AG04449 (cell line): ENCODE results near the gene PLEKHS1.

Experiments used
- CTCF ChIA-PET: fragments of 350-600 bp; formaldehyde crosslinking; extraction: SDS; loops from one replicate; lab custom pipeline; 2021; ENCODE audit warnings: antibody characterized with exemption; lab: Yijun Ruan, JAX
- POLR2A ChIA-PET: fragments of 400-600, 350-600 bp; formaldehyde crosslinking; extraction: SDS; loops from one replicate; lab custom pipeline; 2020; ENCODE audit warnings: antibody characterized with exemption, inconsistent platforms; lab: Yijun Ruan, JAX
- DNase-seq: peaks from one replicate; pipeline ENCODE4 v3.0.0-alpha.2; 2010; ENCODE audit warnings: low read depth, low spot score
- H3K4me3 ChIP-seq: 2 replicates; pipeline ENCODE4 v1.5.1; 2011; ENCODE audit warnings: low read depth, mild to moderate bottlenecking, control low read depth, low read length
- CTCF ChIP-seq: IDR thresholded peaks from one replicate; pipeline ENCODE4 v1.5.1; 2011; ENCODE audit warnings: mild to moderate bottlenecking, moderate library complexity, low read length, control low read depth, inconsistent platforms; ENCODE audit not compliant: insufficient read depth; ENCODE audit errors: missing control alignments

Gene PLEKHS1

GRCh38 chr10:113745374-113745773, 6.1 kb upstream of the PLEKHS1 start:
- ChIA-PET POLR2A (no interaction called here), CTCF (no interaction called here)
- TF ChIP-seq CTCF = no peak
- no peak for DNase-seq
- no peak overlapping the region for H3K4me3 ChIP-seq

- peak; percentile 46 for DNase-seq
- TF ChIP-seq CTCF = no peak
- H3K4me3 ChIP-seq = no peak overlapping the region
- CTCF ChIA-PET = no interaction called here
- POLR2A ChIA-PET = no interaction called here
Measured at GRCh38 chr10:113746217-113746957, 5.1 kb upstream of the PLEKHS1 start.

GRCh38 chr10:113752553-113752952, 1.1 kb downstream of the PLEKHS1 start:
- no peak overlapping the region for H3K4me3 ChIP-seq
- POLR2A ChIA-PET = no interaction called here
- no peak for TF ChIP-seq CTCF
- CTCF ChIA-PET = interaction anchor here (1.1 kb wide), 1 partner anchor 370 kb away, joined by 3 read pairs; no protein-coding TSS in a partner anchor
- no peak for DNase-seq

- POLR2A ChIA-PET = no interaction called here
- no peak for DNase-seq
- CTCF ChIA-PET = interaction anchor here (1.1 kb wide), 1 partner anchor 369 kb away, joined by 3 read pairs; no protein-coding TSS in a partner anchor
Measured at GRCh38 chr10:113753020-113753692, 1.7 kb downstream of the PLEKHS1 start.

GRCh38 chr10:113754125-113754524, 2.6 kb downstream of the PLEKHS1 start:
- POLR2A ChIA-PET = no interaction called here
- CTCF ChIA-PET = no interaction called here

More at GRCh38 chr10:113753020-113753692, 1.7 kb downstream of the PLEKHS1 start:
- no peak for TF ChIP-seq CTCF
- no peak overlapping the region for H3K4me3 ChIP-seq

More at GRCh38 chr10:113754125-113754524, 2.6 kb downstream of the PLEKHS1 start:
- H3K4me3 ChIP-seq = no peak overlapping the region
- DNase-seq = no peak
- TF ChIP-seq CTCF = no peak
